Measurements from ENCODE around the gene SCYL3.

- TF ChIP-seq CTCF (conservative IDR thresholded peaks at IDR 0.05) (no peak), EZH2 (IDR thresholded peaks at IDR 0.05; ENCODE audit: low read depth) (no peak)
Measured at GRCh38 chr1:169886931-169887330, 6.8 kb downstream of the SCYL3 start.

All from PC-9 (cell line).